Stimulated activated memory B cell treated with anti-CD40 and anti-IgM and Interleukin-4, amounts not matched to agents 10 μg/mL and 1 μg/mL and 100 μg/mL, for 72 hours (primary cell): ENCODE results near the gene RPLP1.

Experiments
- ATAC-seq: fragments of 150-1000 bp; cut with Tn5 transposase; 2 replicates; pipeline ENCODE4 v1.10.0; 2021
- H3K27ac Mint-ChIP-seq: one replicate; pipeline ENCODE4 v1.8.0; 2022; ENCODE audit warnings: mild to moderate bottlenecking, mixed read lengths
- H3K27me3 Mint-ChIP-seq: one replicate; pipeline ENCODE4 v1.8.0; 2022; ENCODE audit warnings: mixed read lengths
- H3K36me3 Mint-ChIP-seq: one replicate; pipeline ENCODE4 v1.8.0; 2022; ENCODE audit warnings: mixed read lengths
- H3K4me1 Mint-ChIP-seq: one replicate; pipeline ENCODE4 v1.8.0; 2022; ENCODE audit warnings: mixed read lengths
- H3K4me3 Mint-ChIP-seq: one replicate; pipeline ENCODE4 v1.8.0; 2022; ENCODE audit warnings: mild to moderate bottlenecking, moderate library complexity, mixed read lengths
- H3K9me3 Mint-ChIP-seq: one replicate; pipeline ENCODE4 v1.8.0; 2022; ENCODE audit warnings: mixed read lengths

Gene RPLP1

GRCh38 chr15:69472562-69472961 lies 19.9 kb downstream of the RPLP1 start:
- H3K9me3 Mint-ChIP-seq: no peaks in the 10 kb centered on the region
- H3K4me3 Mint-ChIP-seq: no peak overlapping the region
- H3K27ac Mint-ChIP-seq: no peak overlapping the region
- H3K27me3 Mint-ChIP-seq: peaks cover 33% of the 10 kb centered on the region
- H3K4me1 Mint-ChIP-seq: peaks cover 16% of the 10 kb centered on the region
- ATAC-seq: no peak
- no peaks in the 10 kb centered on the region for H3K36me3 Mint-ChIP-seq

- no peaks in the 10 kb centered on the region for H3K9me3 Mint-ChIP-seq
- H3K27ac Mint-ChIP-seq: no peak overlapping the region
Observed at GRCh38 chr15:69474291-69474690, 21.7 kb downstream of the RPLP1 start.

GRCh38 chr15:69474846-69475455 lies 22.3 kb downstream of the RPLP1 start:
- peaks cover 3% of the 10 kb centered on the region for H3K9me3 Mint-ChIP-seq
- H3K36me3 Mint-ChIP-seq: peaks cover 6% of the 10 kb centered on the region
- no peak for ATAC-seq
- peaks cover 7% of the 10 kb centered on the region for H3K4me1 Mint-ChIP-seq
- H3K27me3 Mint-ChIP-seq: peaks cover 33% of the 10 kb centered on the region
- no peak overlapping the region for H3K27ac Mint-ChIP-seq
- no peak overlapping the region for H3K4me3 Mint-ChIP-seq

More at GRCh38 chr15:69474291-69474690, 21.7 kb downstream of the RPLP1 start:
- Mint-ChIP-seq H3K36me3 (peaks cover under 1% of the 10 kb centered on the region), H3K4me1 (peaks cover 7% of the 10 kb centered on the region), H3K4me3 (no peak overlapping the region), H3K27me3 (peaks cover 33% of the 10 kb centered on the region)
- ATAC-seq: no peak

GRCh38 chr15:69475769-69476358 lies 23.2 kb downstream of the RPLP1 start:
- H3K4me1 Mint-ChIP-seq: peaks cover 7% of the 10 kb centered on the region
- peaks cover 6% of the 10 kb centered on the region for H3K36me3 Mint-ChIP-seq
- peak; percentile 59 for ATAC-seq
- no peak overlapping the region for H3K4me3 Mint-ChIP-seq
- H3K27me3 Mint-ChIP-seq: peaks cover 33% of the 10 kb centered on the region
- no peak overlapping the region for H3K27ac Mint-ChIP-seq
- H3K9me3 Mint-ChIP-seq: peaks cover 3% of the 10 kb centered on the region

GRCh38 chr15:69476704-69477473 lies 24.3 kb downstream of the RPLP1 start:
- Mint-ChIP-seq H3K9me3 (peaks cover 3% of the 10 kb centered on the region), H3K36me3 (peaks cover 6% of the 10 kb centered on the region), H3K4me1 (peaks cover 7% of the 10 kb centered on the region), H3K27ac (no peak overlapping the region), H3K4me3 (no peak overlapping the region), H3K27me3 (peaks cover 33% of the 10 kb centered on the region)
- no peak for ATAC-seq

GRCh38 chr15:69478259-69478781 lies 25.7 kb downstream of the RPLP1 start:
- no peak overlapping the region for H3K27ac Mint-ChIP-seq
- H3K4me3 Mint-ChIP-seq: no peak overlapping the region
- peaks cover 6% of the 10 kb centered on the region for H3K36me3 Mint-ChIP-seq
- no peak for ATAC-seq
- H3K27me3 Mint-ChIP-seq: peaks cover 33% of the 10 kb centered on the region
- peaks cover 7% of the 10 kb centered on the region for H3K4me1 Mint-ChIP-seq
- H3K9me3 Mint-ChIP-seq: peaks cover 3% of the 10 kb centered on the region

GRCh38 chr15:69479081-69479480 lies 26.5 kb downstream of the RPLP1 start:
- peaks cover 3% of the 10 kb centered on the region for H3K9me3 Mint-ChIP-seq
- H3K4me3 Mint-ChIP-seq: no peak overlapping the region
- peaks cover 6% of the 10 kb centered on the region for H3K36me3 Mint-ChIP-seq
- peaks cover 7% of the 10 kb centered on the region for H3K4me1 Mint-ChIP-seq
- no peak for ATAC-seq
- no peak overlapping the region for H3K27ac Mint-ChIP-seq
- H3K27me3 Mint-ChIP-seq: peaks cover 32% of the 10 kb centered on the region

- no peak for ATAC-seq
- Mint-ChIP-seq H3K27me3 (peaks cover 23% of the 10 kb centered on the region), H3K36me3 (peaks cover 6% of the 10 kb centered on the region), H3K4me1 (peaks cover 7% of the 10 kb centered on the region), H3K27ac (no peak overlapping the region), H3K4me3 (no peak overlapping the region), H3K9me3 (peaks cover 3% of the 10 kb centered on the region)
Observed at GRCh38 chr15:69479971-69480370, 27.4 kb downstream of the RPLP1 start.

GRCh38 chr15:69480932-69481331 lies 28.3 kb downstream of the RPLP1 start:
- peaks cover 14% of the 10 kb centered on the region for H3K27me3 Mint-ChIP-seq
- peaks cover 7% of the 10 kb centered on the region for H3K4me1 Mint-ChIP-seq
- H3K36me3 Mint-ChIP-seq: peaks cover 9% of the 10 kb centered on the region
- ATAC-seq: no peak
- peaks cover 5% of the 10 kb centered on the region for H3K9me3 Mint-ChIP-seq
- no peak overlapping the region for H3K27ac Mint-ChIP-seq
- H3K4me3 Mint-ChIP-seq: no peak overlapping the region

GRCh38 chr15:69482686-69483256 lies 30.2 kb downstream of the RPLP1 start:
- ATAC-seq: no peak
- peaks cover 11% of the 10 kb centered on the region for H3K36me3 Mint-ChIP-seq
- H3K9me3 Mint-ChIP-seq: peaks cover 5% of the 10 kb centered on the region
- H3K4me3 Mint-ChIP-seq: no peak overlapping the region
- H3K4me1 Mint-ChIP-seq: peaks cover 7% of the 10 kb centered on the region
- H3K27ac Mint-ChIP-seq: no peak overlapping the region
- H3K27me3 Mint-ChIP-seq: no peaks in the 10 kb centered on the region

- Mint-ChIP-seq H3K27me3 (no peaks in the 10 kb centered on the region), H3K36me3 (peaks cover 5% of the 10 kb centered on the region), H3K27ac (no peak overlapping the region), H3K4me1 (no peaks in the 10 kb centered on the region), H3K9me3 (peaks cover 3% of the 10 kb centered on the region), H3K4me3 (no peak overlapping the region)
- ATAC-seq: no peak
Observed at GRCh38 chr15:69484837-69485236, 32.2 kb downstream of the RPLP1 start.

- no peaks in the 10 kb centered on the region for H3K4me1 Mint-ChIP-seq
Observed at GRCh38 chr15:69486481-69487110, 34.0 kb downstream of the RPLP1 start.

GRCh38 chr15:69489073-69489571 lies 36.5 kb downstream of the RPLP1 start:
- no peak overlapping the region for H3K27ac Mint-ChIP-seq
- no peak overlapping the region for H3K4me3 Mint-ChIP-seq
- no peaks in the 10 kb centered on the region for H3K4me1 Mint-ChIP-seq
- ATAC-seq: no peak
- H3K9me3 Mint-ChIP-seq: peaks cover 5% of the 10 kb centered on the region
- H3K36me3 Mint-ChIP-seq: peaks cover 5% of the 10 kb centered on the region
- H3K27me3 Mint-ChIP-seq: peaks cover 9% of the 10 kb centered on the region

More at GRCh38 chr15:69486481-69487110, 34.0 kb downstream of the RPLP1 start:
- H3K4me3 Mint-ChIP-seq: no peak overlapping the region
- no peak overlapping the region for H3K27ac Mint-ChIP-seq
- H3K36me3 Mint-ChIP-seq: peaks cover 5% of the 10 kb centered on the region
- peaks cover 3% of the 10 kb centered on the region for H3K9me3 Mint-ChIP-seq
- H3K27me3 Mint-ChIP-seq: peaks cover 9% of the 10 kb centered on the region
- ATAC-seq: no peak

GRCh38 chr15:69490356-69491037 lies 37.9 kb downstream of the RPLP1 start:
- Mint-ChIP-seq H3K36me3 (peaks cover 5% of the 10 kb centered on the region), H3K27ac (no peak overlapping the region), H3K9me3 (peaks cover 5% of the 10 kb centered on the region), H3K4me3 (no peak overlapping the region), H3K27me3 (peaks cover 9% of the 10 kb centered on the region), H3K4me1 (no peaks in the 10 kb centered on the region)
- no peak for ATAC-seq
